GM12865 (cell line): Measurements from ENCODE around the gene STUB1.
A peak's percentile ranks its signal among the peaks of the same experiment; 100 is the strongest.

Experiments used
- DNase-seq: peaks from one replicate; pipeline ENCODE4 v3.0.0; 2010; ENCODE audit warnings: low read depth
- H3K4me3 ChIP-seq: 2 replicates; pipeline ENCODE4 v1.5.1; 2011; ENCODE audit warnings: mild to moderate bottlenecking, low read depth, low read length, control low read depth
- TF ChIP-seq, protein P1 (sequence below): IDR thresholded peaks from 2 replicates; pipeline ENCODE4 v1.5.1; 2011; ENCODE audit warnings: low read length, control low read depth, low read depth, inconsistent platforms; ENCODE audit not compliant: insufficient read depth; ENCODE audit errors: missing control alignments

The STUB1 gene

GRCh38 chr16:638836-639235, 41.4 kb upstream of the STUB1 start:
- no peak for DNase-seq
- H3K4me3 ChIP-seq, result no peak overlapping the region
- TF ChIP-seq, protein P1, sequence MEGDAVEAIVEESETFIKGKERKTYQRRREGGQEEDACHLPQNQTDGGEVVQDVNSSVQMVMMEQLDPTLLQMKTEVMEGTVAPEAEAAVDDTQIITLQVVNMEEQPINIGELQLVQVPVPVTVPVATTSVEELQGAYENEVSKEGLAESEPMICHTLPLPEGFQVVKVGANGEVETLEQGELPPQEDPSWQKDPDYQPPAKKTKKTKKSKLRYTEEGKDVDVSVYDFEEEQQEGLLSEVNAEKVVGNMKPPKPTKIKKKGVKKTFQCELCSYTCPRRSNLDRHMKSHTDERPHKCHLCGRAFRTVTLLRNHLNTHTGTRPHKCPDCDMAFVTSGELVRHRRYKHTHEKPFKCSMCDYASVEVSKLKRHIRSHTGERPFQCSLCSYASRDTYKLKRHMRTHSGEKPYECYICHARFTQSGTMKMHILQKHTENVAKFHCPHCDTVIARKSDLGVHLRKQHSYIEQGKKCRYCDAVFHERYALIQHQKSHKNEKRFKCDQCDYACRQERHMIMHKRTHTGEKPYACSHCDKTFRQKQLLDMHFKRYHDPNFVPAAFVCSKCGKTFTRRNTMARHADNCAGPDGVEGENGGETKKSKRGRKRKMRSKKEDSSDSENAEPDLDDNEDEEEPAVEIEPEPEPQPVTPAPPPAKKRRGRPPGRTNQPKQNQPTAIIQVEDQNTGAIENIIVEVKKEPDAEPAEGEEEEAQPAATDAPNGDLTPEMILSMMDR, result no peak

GRCh38 chr16:640614-641013, 39.6 kb upstream of the STUB1 start:
- DNase-seq, result no peak
- TF ChIP-seq, protein P1, result no peak
- H3K4me3 ChIP-seq, result peak overlapping the region; percentile 93

- peak; percentile 90 for DNase-seq
- TF ChIP-seq, protein P1, result no peak
- H3K4me3 ChIP-seq, result peak within 1 kb of the TSS; percentile 93
Measured at GRCh38 chr16:641326-642188, 38.7 kb upstream of the STUB1 start, which contains the start of gene MCRIP2. TSS of gene MCRIP2 (plus strand) at chr16:641828. CDS start at chr16:641992, 164 bp downstream.

DNA sequence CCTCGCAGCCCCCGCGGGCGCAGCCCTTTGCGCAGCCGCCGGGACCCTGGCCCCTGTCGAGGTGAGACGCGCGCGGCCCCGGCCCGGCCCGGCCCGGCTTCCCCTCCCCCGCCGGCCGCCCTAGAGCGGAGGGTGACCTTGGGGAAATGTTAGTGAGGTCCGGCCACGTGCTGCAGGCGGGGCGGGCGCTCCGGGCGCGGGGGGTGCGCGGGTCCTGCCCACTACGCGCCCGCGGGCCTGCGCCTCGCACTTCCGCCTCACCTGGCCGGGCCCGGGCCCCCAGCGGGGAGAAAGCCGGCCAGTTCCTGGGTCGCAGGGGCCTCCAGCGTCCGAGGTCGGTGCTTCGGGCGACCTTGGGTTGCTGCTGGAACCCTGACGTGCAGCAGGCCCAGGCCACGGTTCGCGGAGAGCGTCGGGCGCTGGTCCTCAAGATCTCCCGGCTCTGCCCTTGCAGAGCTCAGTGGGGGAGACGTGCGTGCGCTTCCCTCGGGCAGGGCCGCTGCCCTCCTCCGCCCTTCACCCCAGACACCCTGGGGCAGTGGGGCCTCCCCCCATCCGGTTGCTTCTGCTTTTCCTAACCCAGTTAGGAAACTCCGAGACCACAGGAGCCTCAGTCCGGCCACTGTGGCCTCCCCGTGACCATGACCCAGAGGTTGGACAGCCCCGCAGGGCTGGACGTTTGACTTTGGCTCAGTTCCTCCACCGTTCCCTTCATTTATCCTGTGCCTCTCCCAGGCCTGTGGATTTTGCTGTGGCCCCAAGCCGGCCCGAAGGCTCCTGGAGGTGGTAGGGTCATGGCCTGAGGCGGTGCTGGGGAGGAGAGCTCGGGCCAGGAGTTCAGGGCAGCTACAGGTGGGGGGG, 37.8 kb upstream of the STUB1 start:
- peak overlapping the region; percentile 93 for H3K4me3 ChIP-seq
- DNase-seq, result peak; percentile 81
- TF ChIP-seq, protein P1, result no peak

DNA sequence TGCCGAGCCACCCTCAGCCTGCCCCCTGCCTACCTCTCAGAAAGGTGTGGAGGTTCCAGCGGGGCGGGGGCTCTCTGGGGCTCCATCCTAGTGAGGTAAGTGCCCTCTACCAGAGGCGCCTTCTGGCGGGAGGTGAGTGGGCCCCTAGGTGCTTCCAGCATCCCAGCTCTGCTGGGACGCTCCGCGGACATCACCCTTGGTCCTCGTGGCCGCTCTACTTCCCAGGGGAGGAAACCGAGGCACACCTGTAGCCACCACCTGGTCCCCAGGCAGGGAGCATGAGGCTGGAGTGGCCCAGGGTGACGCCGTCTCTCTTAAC, 37.2 kb upstream of the STUB1 start:
- TF ChIP-seq, protein P1, result no peak
- H3K4me3 ChIP-seq, result peak overlapping the region; percentile 93

DNA sequence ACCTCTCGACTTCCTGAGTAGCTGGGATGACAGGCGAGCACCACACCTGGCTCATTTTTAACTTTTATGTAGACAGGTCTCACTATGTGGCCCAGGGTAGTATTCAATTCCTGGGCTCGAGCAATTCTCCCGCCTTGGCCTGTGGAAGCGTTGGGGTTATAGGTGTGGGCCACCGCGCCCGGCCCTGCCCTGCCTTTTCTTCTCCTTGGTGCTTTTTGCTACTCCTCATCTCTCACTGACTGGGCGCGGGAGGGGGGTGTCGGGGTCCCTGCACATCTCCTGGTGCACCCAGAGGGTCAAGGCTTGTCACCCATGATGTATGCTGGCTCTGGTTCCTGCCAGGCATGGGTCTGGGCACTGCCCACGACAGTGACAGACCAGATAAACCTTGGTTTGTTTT, 35.7 kb upstream of the STUB1 start:
- H3K4me3 ChIP-seq, result no peak overlapping the region
- TF ChIP-seq, protein P1, result no peak

More for the DNA sequence above, 37.2 kb upstream of the STUB1 start:
- DNase-seq, result no peak

More for the DNA sequence above, 35.7 kb upstream of the STUB1 start:
- DNase-seq, result no peak
